Thymus (tissue), 14 donors: ENCODE data around the gene CATSPER3. TPM values are rescaled to one million over a fixed set of nuclear protein-coding genes. Genes with fewer than 3 reads are reported as not detected.
A peak's percentile ranks its signal among the peaks of the same experiment; 100 is the strongest.

Experiments used
- DNase-seq, 9 donors: peaks; one replicate each; pipeline ENCODE4 v3.0.0-alpha.2; 2013; ENCODE audit warnings: low spot score in 9 of 9, low read depth in 6 of 9, missing footprints in 1 of 9
- H3K27ac ChIP-seq, 2 donors: one replicate each; pipeline ENCODE4 v1.5.1; 2013; ENCODE audit warnings: control low read depth in 1 of 2, low read depth in 1 of 2, low read length in 1 of 2, mild to moderate bottlenecking in 1 of 2, moderate library complexity in 1 of 2
- H3K27me3 ChIP-seq, 2 donors: one replicate each; pipeline ENCODE4 v1.5.1; 2013; ENCODE audit warnings: low read length in 1 of 2; ENCODE audit not compliant: control insufficient read depth in 2 of 2, insufficient read depth in 1 of 2
- H3K36me3 ChIP-seq, 2 donors: one replicate each; pipeline ENCODE4 v1.5.1; 2013; ENCODE audit warnings: low read length in 1 of 2, mild to moderate bottlenecking in 1 of 2, moderate library complexity in 1 of 2; ENCODE audit not compliant: control insufficient read depth in 2 of 2, insufficient read depth in 2 of 2
- H3K4me1 ChIP-seq, 2 donors: one replicate each; pipeline ENCODE4 v1.5.1; 2013; ENCODE audit warnings: low read length in 2 of 2; ENCODE audit not compliant: control insufficient read depth in 2 of 2, insufficient read depth in 2 of 2
- H3K4me3 ChIP-seq, 2 donors: one replicate each; pipeline ENCODE4 v1.5.1; 2013; ENCODE audit warnings: low read length in 2 of 2, control low read depth in 1 of 2, mild to moderate bottlenecking in 1 of 2
- H3K9me3 ChIP-seq, 2 donors: one replicate each; pipeline ENCODE4 v1.5.1; 2013; ENCODE audit warnings: low read length in 1 of 2, mild to moderate bottlenecking in 1 of 2; ENCODE audit not compliant: control insufficient read depth in 2 of 2, insufficient read depth in 1 of 2
- WGBS: extraction: QIAGEN DNeasy Blood & Tissue Kit; methylation state at CpG from one replicate; pipeline ENCODE4 v1.1.7; 2013; 5-methylcytosine and 5-hydroxymethylcytosine counted together
- long read RNA-seq, 10 donors: transcript quantifications; one replicate each; lab custom pipeline, GENCODE V29; 2026
- polyA plus RNA-seq: library from polyadenylated mRNA; stranded (reverse); fragments of 200-250 nt; gene quantifications from one replicate; pipeline ENCODE4 v1.2.3, GENCODE V29; 2013
- total RNA-seq: library from RNA; stranded (reverse); fragments of 120-200 nt; gene quantifications from one replicate; pipeline ENCODE4 v1.2.4, GENCODE V29; 2013
- donor health status: healthy.

Gene CATSPER3
- total RNA-seq, result 0.19 TPM
- 1.3 TPM for polyA plus RNA-seq
- long read RNA-seq, donor 1, result 0 reads
- long read RNA-seq, donor 2, result 0 reads
- long read RNA-seq, donor 3, result 0 reads
- long read RNA-seq, donor 4, result 0 reads
- long read RNA-seq, donor 5, result 0 reads
- long read RNA-seq, donor 6, result 0 reads
- long read RNA-seq, donor 7, result 0 reads
- long read RNA-seq, donor 8, result 0 reads
- long read RNA-seq, donor 9, result 0 reads
- long read RNA-seq, donor 10, result 0 reads

DNA sequence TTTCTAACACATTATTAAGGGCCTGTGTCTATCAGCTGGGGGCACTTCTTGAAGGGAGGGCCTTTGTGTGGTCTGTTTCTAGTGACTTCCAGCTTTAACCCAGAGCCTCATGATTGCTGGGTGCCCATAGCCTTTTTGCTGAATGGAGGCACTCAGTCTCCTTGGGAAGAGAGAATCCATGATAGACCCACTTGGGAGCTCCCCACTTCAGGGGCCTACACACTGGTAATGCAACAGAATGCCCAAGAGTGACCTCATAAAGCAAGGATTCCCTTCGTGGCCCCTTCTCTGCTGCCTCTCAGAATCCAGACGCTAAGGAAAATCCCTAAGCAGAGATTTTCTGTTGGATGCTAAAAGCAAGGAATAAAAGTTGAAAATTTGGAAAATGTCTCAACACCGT, at the start of gene CATSPER3:
Gene CATSPER3, plus strand, starts transcription at position 301 of the 400 bp plus-strand sequence. Its CDS starts 85 bp downstream, at position 386.
- no peak within 1 kb of the TSS for H3K27ac ChIP-seq
- no peak within 1 kb of the TSS for H3K4me3 ChIP-seq
- peaks cover 0 to 16% of the 10 kb centered on the region in 2 donors for H3K4me1 ChIP-seq
- 96% methylated on average over 3 of the region's 3 CpGs for WGBS
- H3K9me3 ChIP-seq, result no peaks in the 10 kb centered on the region
- peaks cover 2 to 3% of the 10 kb centered on the region in 2 donors for H3K36me3 ChIP-seq
- no peak for DNase-seq
- no peaks in the 10 kb centered on the region for H3K27me3 ChIP-seq

DNA sequence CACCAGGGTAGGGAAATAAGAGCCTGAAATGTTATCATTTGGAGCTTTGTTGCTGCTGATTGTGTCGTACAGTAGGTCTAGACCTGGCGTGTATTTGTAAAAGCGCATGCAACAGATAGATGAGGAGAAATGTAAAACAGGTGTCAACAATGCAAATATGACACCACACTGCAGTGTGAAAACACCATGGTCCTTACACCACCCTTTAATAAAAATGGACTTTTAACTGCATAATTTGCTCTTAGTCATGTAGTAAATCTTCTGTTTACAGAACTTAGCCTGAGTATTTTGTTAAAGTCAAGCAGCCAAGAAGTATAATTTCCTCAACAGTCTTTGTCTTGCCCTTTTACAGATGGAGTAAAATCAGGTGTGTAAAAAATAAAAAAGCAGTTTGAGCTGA, 48.8 kb upstream of the CATSPER3 start:
- 97% methylated on average over 3 of the region's 3 CpGs for WGBS
- Histone ChIP-seq H3K27ac (no peak overlapping the region), H3K4me3 (no peak overlapping the region), H3K36me3 (peaks cover 29 to 34% of the 10 kb centered on the region in 2 donors), H3K9me3 (no peaks in the 10 kb centered on the region), H3K4me1 (no peaks in the 10 kb centered on the region), H3K27me3 (no peaks in the 10 kb centered on the region)
- no peak for DNase-seq

- 98% methylated on average over 9 of the region's 9 CpGs for WGBS
- H3K9me3 ChIP-seq, result no peaks in the 10 kb centered on the region
- peaks cover 19 to 29% of the 10 kb centered on the region in 2 donors for H3K36me3 ChIP-seq
- no peak for DNase-seq
- no peak overlapping the region for H3K27ac ChIP-seq
- H3K27me3 ChIP-seq, result no peaks in the 10 kb centered on the region
- H3K4me3 ChIP-seq, result no peak overlapping the region
- no peaks in the 10 kb centered on the region for H3K4me1 ChIP-seq
Measured at GRCh38 chr5:134920848-134921575, 46.7 kb upstream of the CATSPER3 start.

- Histone ChIP-seq H3K27me3 (no peaks in the 10 kb centered on the region), H3K9me3 (no peaks in the 10 kb centered on the region), H3K4me1 (no peaks in the 10 kb centered on the region), H3K4me3 (no peak overlapping the region), H3K36me3 (peaks cover 25 to 30% of the 10 kb centered on the region in 2 donors), H3K27ac (no peak overlapping the region)
- DNase-seq, result no peak
- WGBS, result 96% methylated on average over 3 of the region's 3 CpGs
Measured at GRCh38 chr5:134932508-134932907, 35.2 kb upstream of the CATSPER3 start.

DNA sequence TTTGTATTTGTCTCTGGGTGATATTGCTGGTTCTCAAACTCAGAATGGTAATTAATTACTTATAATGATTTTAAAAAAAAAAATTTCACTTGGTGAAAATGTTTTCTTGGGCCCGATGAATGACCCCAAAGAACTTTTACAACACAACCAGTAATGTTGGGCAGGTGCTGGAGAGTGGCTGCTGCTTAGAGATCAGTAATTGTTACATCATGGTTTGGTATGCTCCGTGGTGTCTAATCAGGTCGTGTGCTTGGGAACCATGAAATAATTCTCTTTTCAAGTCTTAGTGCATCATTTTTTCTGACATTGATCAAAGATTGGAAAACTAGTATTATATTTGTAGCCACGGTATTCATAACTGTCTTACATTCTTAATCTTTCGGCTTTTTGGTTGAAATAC, 33.5 kb upstream of the CATSPER3 start:
- no peaks in the 10 kb centered on the region for H3K4me1 ChIP-seq
- no peak for DNase-seq
- H3K9me3 ChIP-seq, result no peaks in the 10 kb centered on the region
- WGBS, result 98% methylated on average over 5 of the region's 5 CpGs
- no peaks in the 10 kb centered on the region for H3K27me3 ChIP-seq
- no peak overlapping the region for H3K4me3 ChIP-seq
- H3K27ac ChIP-seq, result no peak overlapping the region
- H3K36me3 ChIP-seq, result peaks cover 23 to 39% of the 10 kb centered on the region in 2 donors

DNA sequence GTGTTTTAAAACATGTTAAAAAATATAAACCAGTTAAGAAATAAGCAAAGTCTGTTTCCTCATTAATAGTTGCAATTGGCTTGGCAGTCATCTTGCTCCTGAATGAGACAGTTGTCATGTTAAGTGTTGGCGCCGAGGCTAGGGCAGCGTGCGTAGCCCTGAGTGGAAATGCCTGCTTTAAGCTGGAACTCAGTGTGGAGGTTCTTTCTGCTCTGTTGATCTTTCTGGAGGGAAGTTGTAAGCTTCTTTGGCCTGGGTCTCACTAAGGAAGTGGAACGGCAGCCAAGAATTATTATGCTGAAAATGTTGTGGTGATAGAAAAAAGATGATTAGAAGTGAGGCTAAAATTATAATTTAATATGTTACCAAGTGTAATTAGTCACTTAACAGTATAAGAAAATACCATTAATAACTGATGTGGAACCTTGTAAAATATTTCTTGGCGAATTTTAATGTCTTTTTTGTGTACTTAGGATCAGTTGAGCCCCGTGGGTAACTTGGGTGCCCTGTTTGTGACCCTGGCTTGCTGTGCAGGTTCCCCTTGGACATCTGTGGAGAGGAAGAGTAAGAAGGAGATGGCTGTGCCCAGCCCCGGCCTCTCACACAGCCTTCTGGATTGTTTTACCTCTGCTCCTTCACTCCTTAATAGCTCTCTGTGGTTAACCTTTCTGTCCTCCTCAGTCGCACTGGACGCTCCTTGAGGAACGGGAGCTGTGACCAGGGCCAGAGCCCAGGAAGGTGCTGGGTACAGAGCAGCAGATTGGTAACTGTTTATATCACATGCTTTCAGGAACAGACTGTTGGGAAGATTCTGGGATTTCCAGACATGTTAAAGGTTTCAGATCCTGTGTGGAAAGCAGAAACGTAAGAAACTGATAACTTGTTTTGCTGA, 31.8 kb upstream of the CATSPER3 start:
- Histone ChIP-seq H3K4me3 (no peak overlapping the region), H3K36me3 (peaks cover 20 to 38% of the 10 kb centered on the region in 2 donors), H3K27me3 (no peaks in the 10 kb centered on the region), H3K27ac (peak overlapping the region in 1 of 2 donors; percentile 27), H3K9me3 (no peaks in the 10 kb centered on the region), H3K4me1 (no peaks in the 10 kb centered on the region)
- DNase-seq, result no peak
- WGBS, result 93% methylated on average over 12 of the region's 12 CpGs

- peaks cover 20 to 33% of the 10 kb centered on the region in 2 donors for H3K36me3 ChIP-seq
- no peak for DNase-seq
- no peak overlapping the region for H3K4me3 ChIP-seq
- no peaks in the 10 kb centered on the region for H3K4me1 ChIP-seq
- H3K27ac ChIP-seq, result no peak overlapping the region
- no peaks in the 10 kb centered on the region for H3K27me3 ChIP-seq
- WGBS, result 98% methylated on average over 8 of the region's 8 CpGs
- H3K9me3 ChIP-seq, result no peaks in the 10 kb centered on the region
Measured at GRCh38 chr5:134937526-134937925, 30.2 kb upstream of the CATSPER3 start.

DNA sequence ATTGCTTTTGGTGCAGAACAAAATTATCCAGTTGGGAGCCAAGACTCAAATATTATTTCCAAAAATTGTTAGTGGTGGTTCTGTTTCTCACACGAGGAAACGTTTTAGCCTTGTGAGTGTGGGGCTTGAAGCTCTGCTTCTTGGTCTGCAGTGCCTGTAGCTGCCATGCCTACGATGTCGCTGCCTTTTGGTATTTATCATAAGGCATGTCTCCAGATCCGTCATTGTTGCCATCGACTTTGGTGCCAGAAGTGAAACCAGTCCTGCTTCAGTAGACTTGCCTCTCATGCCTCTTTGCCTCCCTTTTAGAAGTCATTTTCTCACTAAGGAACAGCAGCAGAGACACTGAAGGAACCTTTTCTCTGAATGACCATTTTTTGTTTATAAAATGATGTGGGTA, 29.7 kb upstream of the CATSPER3 start:
- H3K9me3 ChIP-seq, result no peaks in the 10 kb centered on the region
- no peak overlapping the region for H3K27ac ChIP-seq
- H3K4me3 ChIP-seq, result no peak overlapping the region
- DNase-seq, result no peak
- H3K4me1 ChIP-seq, result no peaks in the 10 kb centered on the region
- H3K36me3 ChIP-seq, result peaks cover 20 to 30% of the 10 kb centered on the region in 2 donors
- WGBS, result 97% methylated on average over 6 of the region's 6 CpGs
- no peaks in the 10 kb centered on the region for H3K27me3 ChIP-seq

DNA sequence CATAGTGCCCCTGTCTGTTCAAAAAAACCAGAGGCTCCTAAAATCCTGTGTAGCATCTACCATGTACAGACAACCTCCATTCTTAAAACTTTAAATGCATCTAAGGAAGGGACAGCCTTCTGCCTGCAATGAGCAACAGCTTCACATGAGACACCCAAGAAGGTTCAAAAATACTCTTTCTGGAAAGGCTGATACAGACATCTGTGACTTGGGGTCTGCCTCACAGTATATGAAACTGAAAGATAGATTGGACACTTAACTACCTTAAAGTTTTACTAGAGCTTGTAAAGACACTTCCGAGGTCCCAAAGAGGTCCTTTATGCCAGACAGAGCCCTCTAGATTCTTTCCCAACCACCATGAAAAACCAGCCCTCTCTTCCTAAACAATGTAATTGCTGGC, 28.2 kb upstream of the CATSPER3 start:
- no peak overlapping the region for H3K27ac ChIP-seq
- no peaks in the 10 kb centered on the region for H3K27me3 ChIP-seq
- WGBS, result 100% methylated on average over 1 of the region's 1 CpG

More for the DNA sequence above, 28.2 kb upstream of the CATSPER3 start:
- no peak for DNase-seq
- no peaks in the 10 kb centered on the region for H3K4me1 ChIP-seq
- peaks cover 16 to 24% of the 10 kb centered on the region in 2 donors for H3K36me3 ChIP-seq
- H3K9me3 ChIP-seq, result no peaks in the 10 kb centered on the region
- no peak overlapping the region for H3K4me3 ChIP-seq
